Upper lobe of left lung (tissue), 4 donors: ENCODE data around the gene RAB25.

Source experiments
- CTCF ChIP-seq, 6 experiments: fragments of 450-650 bp in 4 of 6; fragments of 200-600 bp in 2 of 6; sonication (generic) in 2 of 6; IDR thresholded peaks; one replicate each; pipeline ENCODE4 v1.5.1; 2016 to 2019; ENCODE audit warnings: antibody characterized with exemption in 6 of 6
- POLR2AphosphoS5 ChIP-seq, 2 donors: sonication (generic); formaldehyde crosslinking; IDR thresholded peaks; one replicate each; pipeline ENCODE4 v1.5.1; 2017; ENCODE audit warnings: antibody characterized with exemption in 2 of 2

GRCh38 chr1:156081917-156082308 is 21.0 kb downstream of the RAB25 start:
- TF ChIP-seq CTCF (IDR thresholded peaks at IDR 0.05) (no peak), POLR2AphosphoS5 (IDR thresholded peaks at IDR 0.05) (no peak)
